SJCRH30 (cell line): ENCODE results near the gene SHMT1. TPM values are rescaled to one million over a fixed set of nuclear protein-coding genes. Genes with fewer than 3 reads are reported as not detected.
"Not testable (repeated sequence)": the region's sequence is repeated elsewhere in the genome, so short reads cannot be mapped to it uniquely, and the experiment has no call there.

Experiments used
- DNase-seq, 2 experiments: peaks; one replicate each; pipeline ENCODE4 v3.0.0-alpha.2; 2015 to 2020
- H3K27ac ChIP-seq: fragments of 250-450 bp; sonication (Bioruptor Pico); 2 replicates; pipeline ENCODE4 v1.5.1; 2020; ENCODE audit warnings: mild to moderate bottlenecking, moderate library complexity
- H3K27me3 ChIP-seq: fragments of 250-450 bp; sonication (Bioruptor Pico); 2 replicates; pipeline ENCODE4 v1.5.1; 2020; ENCODE audit warnings: mild to moderate bottlenecking, moderate library complexity
- H3K36me3 ChIP-seq: fragments of 250-450 bp; sonication (Bioruptor Pico); 2 replicates; pipeline ENCODE4 v1.5.1; 2020; ENCODE audit warnings: mild to moderate bottlenecking, moderate library complexity
- H3K4me1 ChIP-seq: fragments of 250-450 bp; sonication (Bioruptor Pico); 2 replicates; pipeline ENCODE4 v1.5.1; 2020; ENCODE audit warnings: mild to moderate bottlenecking, moderate library complexity
- H3K4me3 ChIP-seq: fragments of 250-450 bp; sonication (Bioruptor Pico); 2 replicates; pipeline ENCODE4 v1.5.1; 2020; ENCODE audit warnings: mild to moderate bottlenecking, moderate library complexity
- H3K9me3 ChIP-seq: fragments of 250-450 bp; sonication (Bioruptor Pico); replicated peaks from 2 replicates; pipeline ENCODE4 v1.5.1; 2020; ENCODE audit warnings: mild to moderate bottlenecking, moderate library complexity
- total RNA-seq: library from RNA; depleted of rRNA; stranded (reverse); fragments of >200 nt; shearing (Covaris generic); gene quantifications from 2 replicates; pipeline ENCODE4 v1.2.3, GENCODE V29; 2014

Gene SHMT1
- total RNA-seq, 1 experiment from 2014 or later = 92.6 TPM

DNA sequence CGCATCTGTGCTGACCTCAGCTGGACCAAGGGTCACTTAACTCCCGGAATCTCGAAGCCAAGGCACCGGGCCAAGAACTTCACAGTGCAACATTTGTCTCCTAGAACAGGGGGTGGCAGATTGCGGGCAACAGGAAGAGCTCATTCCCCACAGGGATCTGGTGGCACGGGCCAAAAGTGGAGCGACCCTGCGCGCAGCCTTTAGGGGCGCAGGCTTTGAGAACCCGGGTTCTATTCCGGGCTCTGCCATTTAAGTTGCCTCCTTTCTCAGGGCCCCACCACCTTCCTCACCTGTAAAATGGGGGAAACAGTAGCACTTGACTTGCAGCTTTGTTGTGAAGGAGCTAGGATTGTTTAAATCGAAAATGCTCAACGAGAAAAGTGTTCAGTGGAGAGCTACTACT is 651 bp downstream of the SHMT1 start:
- Histone ChIP-seq H3K4me1 (peaks cover 4% of the 10 kb centered on the region; the same call in 1 of the 2 replicates), H3K4me3 (peak overlapping the region; percentile 82), H3K27ac (peak overlapping the region; percentile 9; the same call in 1 of the 2 replicates), H3K9me3 (no peaks in the 10 kb centered on the region), H3K36me3 (peaks cover 16% of the 10 kb centered on the region), H3K27me3 (no peaks in the 10 kb centered on the region)
- DNase-seq = peak; percentile 89 to 91

DNA sequence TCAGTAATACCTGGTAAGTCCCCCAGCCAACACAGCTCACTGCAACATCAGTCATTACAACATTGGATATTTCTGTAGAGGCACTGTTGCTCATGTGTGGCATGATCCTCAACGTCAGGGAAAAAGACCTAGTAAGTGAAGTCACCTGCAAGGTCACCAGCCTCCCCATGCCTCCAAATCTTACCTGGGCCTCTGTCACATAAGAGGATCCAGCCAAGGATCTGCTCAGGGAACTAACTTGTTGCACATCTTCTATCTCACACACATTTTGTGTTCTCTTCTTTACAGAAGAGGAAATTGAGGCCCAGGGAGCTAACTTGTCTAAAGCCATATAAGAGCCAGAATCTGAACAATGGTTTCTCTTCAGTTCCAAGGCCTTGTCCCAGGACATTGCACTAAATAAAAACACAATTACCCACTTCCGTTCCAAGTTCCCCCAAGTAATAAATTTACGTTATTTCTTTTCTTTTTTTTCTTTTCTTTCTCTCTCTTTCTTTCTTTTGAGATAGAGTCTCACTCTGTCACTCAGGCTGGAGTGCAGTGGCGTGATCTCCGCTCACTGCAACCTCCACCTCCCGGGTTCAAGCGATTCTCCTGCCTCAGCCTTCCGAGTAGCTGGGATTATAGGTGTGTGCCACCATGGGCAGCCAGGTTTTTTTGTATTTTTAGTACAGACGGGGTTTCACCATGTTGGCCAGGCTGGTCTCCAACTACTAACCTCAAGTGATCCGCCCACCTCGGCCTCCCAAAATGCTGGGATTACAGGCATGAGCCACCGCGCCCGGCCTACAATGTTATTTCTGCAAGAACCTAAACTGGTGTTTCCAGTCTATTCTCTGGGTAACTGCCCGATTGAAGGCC is 1.3 kb downstream of the SHMT1 start:
- H3K27ac ChIP-seq = no peak overlapping the region
- H3K4me3 ChIP-seq = peak overlapping the region; percentile 82

DNA sequence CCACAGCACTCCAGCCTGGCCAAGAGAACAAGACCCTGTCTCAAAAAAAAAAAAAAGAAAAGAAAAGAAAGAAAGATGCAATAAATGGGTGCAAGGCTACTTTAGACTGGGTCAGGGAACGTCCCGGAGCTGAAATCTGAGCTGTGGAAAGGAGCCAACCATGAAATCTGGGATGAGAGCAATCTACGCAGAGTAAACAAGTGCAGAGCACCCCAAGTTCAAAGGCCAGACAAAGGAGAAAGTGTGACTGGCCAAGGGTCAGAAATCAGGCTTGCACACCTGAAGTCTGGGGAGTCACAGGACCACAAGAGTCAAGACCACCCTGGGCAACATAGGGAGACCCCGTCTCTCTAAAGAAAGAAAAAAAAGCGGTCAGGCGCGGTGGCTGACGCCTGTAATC is 2.8 kb downstream of the SHMT1 start:
- H3K36me3 ChIP-seq = peaks cover 29% of the 10 kb centered on the region
- H3K4me3 ChIP-seq = no peak overlapping the region
- peaks cover 4% of the 10 kb centered on the region; the same call in 1 of the 2 replicates for H3K4me1 ChIP-seq
- no peak for DNase-seq
- no peak overlapping the region for H3K27ac ChIP-seq
- H3K9me3 ChIP-seq = no peaks in the 10 kb centered on the region
- no peaks in the 10 kb centered on the region for H3K27me3 ChIP-seq

More for the DNA sequence above, 1.3 kb downstream of the SHMT1 start:
- Histone ChIP-seq H3K9me3 (no peaks in the 10 kb centered on the region), H3K27me3 (no peaks in the 10 kb centered on the region), H3K4me1 (peaks cover 4% of the 10 kb centered on the region; the same call in 1 of the 2 replicates), H3K36me3 (peaks cover 16% of the 10 kb centered on the region)
- no peak for DNase-seq

DNA sequence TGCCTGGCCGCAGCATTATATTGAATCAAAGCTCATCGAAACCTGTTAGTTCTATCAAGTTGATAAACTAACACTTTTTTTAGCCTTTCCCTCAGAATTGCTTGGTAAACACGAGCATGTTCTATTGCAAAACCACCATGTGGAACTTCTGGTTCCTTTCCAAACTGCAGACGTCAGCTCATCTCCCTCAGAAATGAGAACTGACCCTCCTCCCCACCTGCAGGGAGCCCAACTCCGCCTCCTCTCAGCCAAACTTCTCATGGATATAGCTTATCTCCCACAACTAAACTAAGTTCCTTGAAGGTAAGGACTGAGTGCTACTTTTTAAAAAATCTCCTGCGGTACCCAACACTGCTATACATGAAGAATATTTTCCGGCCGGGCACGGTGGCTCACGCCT is 6.7 kb downstream of the SHMT1 start:
- Histone ChIP-seq H3K4me1 (no peaks in the 10 kb centered on the region), H3K4me3 (no peak overlapping the region), H3K27me3 (no peaks in the 10 kb centered on the region), H3K9me3 (no peaks in the 10 kb centered on the region), H3K36me3 (peaks cover 64% of the 10 kb centered on the region), H3K27ac (no peak overlapping the region)
- DNase-seq = no peak

DNA sequence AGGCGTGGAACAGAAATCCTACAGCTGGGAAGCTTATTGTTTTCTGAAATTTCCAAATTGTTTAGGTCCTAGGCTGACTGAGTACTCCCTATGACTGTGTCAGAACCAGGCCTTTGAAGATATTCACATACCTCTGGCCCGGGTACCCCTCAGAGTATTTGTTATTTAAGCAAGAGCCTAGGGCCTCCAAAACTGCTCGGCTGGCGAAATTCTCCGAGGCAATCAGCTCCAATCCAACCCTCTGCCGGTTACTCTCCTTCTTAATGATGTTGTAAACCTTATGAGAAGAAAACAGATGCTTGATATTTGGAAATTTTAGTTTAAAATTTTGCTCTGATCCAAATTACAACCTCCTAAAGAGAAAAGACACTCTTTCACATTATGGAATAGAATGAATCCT is 9.8 kb downstream of the SHMT1 start:
- Histone ChIP-seq H3K4me1 (no peaks in the 10 kb centered on the region), H3K36me3 (peaks cover 80% of the 10 kb centered on the region)
- no peak for DNase-seq

DNA sequence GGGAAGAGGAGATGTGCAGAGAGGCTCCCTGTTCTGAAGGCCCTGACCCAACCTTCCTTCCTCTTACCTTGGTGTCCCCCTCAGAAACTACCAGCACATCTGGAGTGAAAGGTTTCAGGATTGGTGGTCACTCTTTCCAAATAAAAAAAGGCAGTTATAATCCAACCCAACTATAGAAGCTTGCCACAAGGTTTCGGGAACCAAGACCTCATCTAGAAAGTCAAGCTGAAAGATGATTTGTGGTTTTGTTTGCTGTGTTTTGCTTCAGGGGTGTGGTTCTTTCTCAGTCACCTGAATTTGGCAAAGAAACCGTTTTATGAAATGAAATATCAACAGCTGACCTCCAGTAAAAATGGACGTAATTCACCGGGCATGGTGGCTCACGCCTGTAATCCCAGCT is 19.3 kb downstream of the SHMT1 start:
- Histone ChIP-seq H3K27ac (no peak overlapping the region), H3K9me3 (no peaks in the 10 kb centered on the region), H3K4me1 (no peaks in the 10 kb centered on the region), H3K27me3 (no peaks in the 10 kb centered on the region), H3K4me3 (no peak overlapping the region), H3K36me3 (peaks cover 85% of the 10 kb centered on the region)
- no peak for DNase-seq

More for the DNA sequence above, 9.8 kb downstream of the SHMT1 start:
- Histone ChIP-seq H3K27me3 (no peaks in the 10 kb centered on the region), H3K9me3 (no peaks in the 10 kb centered on the region), H3K4me3 (no peak overlapping the region), H3K27ac (no peak overlapping the region)

DNA sequence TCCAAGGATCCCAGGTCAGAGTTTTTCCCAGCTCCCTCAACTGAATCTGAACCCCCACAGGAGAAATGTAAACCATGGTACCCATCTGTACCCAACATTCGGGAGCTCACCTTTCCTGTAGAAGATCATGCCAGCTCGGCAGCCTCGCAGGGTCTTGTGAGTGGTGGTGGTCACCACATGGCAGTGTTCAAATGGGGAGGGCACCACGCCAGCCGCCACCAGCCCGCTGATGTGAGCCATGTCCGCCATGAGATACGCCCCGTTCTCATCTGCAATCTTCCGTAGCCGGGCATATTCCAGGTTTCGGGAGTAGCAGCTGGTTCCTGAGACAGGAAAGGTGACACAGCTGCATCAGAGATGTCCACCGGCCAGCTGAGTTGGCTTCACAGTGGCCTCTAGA is 23.4 kb downstream of the SHMT1 start:
- Histone ChIP-seq H3K9me3 (no peaks in the 10 kb centered on the region), H3K4me3 (no peak overlapping the region), H3K27me3 (no peaks in the 10 kb centered on the region), H3K27ac (no peak overlapping the region), H3K4me1 (no peaks in the 10 kb centered on the region), H3K36me3 (peaks cover 81% of the 10 kb centered on the region)
- no peak for DNase-seq

DNA sequence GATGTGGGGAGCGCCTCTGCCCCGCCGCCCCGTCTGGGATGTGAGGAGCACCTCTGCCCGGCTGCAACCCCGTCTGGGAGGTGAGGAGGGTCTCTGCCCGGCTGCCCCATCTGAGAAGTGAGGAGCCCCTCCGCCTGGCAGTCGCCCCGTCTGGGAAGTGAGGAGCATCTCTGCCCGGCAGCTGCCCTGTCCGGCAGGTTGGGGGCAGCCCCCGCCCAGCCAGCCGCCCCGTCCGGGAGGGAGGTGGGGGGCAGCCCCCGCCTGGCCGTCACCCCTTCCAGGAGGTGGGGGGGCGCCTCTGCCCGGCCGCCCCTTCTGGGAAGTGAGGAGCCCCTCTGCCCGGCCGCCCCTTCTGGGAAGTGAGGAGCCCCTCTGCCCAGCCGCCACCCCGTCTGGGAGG is 25.2 kb downstream of the SHMT1 start:
- peaks cover 87% of the 10 kb centered on the region for H3K36me3 ChIP-seq
- not testable (repeated sequence) for H3K27ac ChIP-seq, H3K4me1 ChIP-seq, H3K27me3 ChIP-seq, H3K4me3 ChIP-seq, DNase-seq, H3K9me3 ChIP-seq

DNA sequence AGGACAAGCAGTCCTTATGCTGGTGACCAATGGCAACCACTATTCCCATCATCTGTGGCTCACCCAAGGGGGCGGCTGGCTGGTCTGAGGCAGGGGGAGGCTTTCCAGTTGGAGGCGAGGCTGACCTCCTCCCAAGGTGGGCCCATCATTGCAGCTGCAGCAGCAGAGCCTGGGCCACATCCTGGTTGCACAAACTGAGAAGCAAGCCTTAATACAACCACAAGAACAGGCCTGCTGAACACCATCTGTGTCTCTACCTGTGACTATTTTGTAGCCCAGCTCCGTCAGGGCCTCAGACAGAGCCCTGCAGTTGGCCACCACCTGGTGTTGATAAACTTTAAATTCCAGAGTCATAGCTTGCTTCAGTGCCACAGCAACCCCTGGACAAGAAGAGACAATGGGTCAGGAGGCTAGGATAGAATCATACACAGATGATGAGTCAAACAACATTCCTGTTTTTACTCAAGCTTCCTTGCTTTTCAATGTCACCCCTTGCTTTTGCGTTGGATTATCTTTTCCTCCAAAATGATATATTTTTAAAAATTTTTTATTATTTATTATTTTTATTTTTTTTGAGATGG is 30.4 kb downstream of the SHMT1 start:
- H3K36me3 ChIP-seq = peaks cover 63% of the 10 kb centered on the region
- H3K4me1 ChIP-seq = no peaks in the 10 kb centered on the region
- H3K4me3 ChIP-seq = no peak overlapping the region
- H3K9me3 ChIP-seq = no peaks in the 10 kb centered on the region
- no peak for DNase-seq
- H3K27ac ChIP-seq = no peak overlapping the region
- no peaks in the 10 kb centered on the region for H3K27me3 ChIP-seq

DNA sequence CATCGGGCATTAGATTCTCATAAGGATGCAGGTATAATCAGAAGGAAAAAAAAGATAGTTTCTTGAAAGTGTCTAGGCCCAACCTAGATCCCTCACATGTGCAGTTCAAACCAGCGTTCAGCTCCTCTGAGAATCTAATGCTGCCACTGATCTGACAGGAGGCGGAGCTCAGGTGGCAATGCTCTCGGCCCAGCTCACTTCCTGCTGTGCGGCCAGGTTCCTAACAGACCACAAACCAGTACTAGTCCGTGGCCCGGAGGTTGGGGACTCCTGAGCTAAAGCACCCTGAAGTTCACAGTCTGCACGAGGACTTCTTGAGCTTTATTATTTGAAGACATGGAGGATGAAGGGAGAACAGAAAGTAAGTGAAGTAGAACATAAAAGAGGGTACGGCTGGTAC is 31.5 kb downstream of the SHMT1 start:
- Histone ChIP-seq H3K36me3 (peaks cover 63% of the 10 kb centered on the region), H3K9me3 (no peaks in the 10 kb centered on the region), H3K27me3 (no peaks in the 10 kb centered on the region), H3K4me3 (no peak overlapping the region), H3K27ac (no peak overlapping the region), H3K4me1 (no peaks in the 10 kb centered on the region)
- DNase-seq = no peak

DNA sequence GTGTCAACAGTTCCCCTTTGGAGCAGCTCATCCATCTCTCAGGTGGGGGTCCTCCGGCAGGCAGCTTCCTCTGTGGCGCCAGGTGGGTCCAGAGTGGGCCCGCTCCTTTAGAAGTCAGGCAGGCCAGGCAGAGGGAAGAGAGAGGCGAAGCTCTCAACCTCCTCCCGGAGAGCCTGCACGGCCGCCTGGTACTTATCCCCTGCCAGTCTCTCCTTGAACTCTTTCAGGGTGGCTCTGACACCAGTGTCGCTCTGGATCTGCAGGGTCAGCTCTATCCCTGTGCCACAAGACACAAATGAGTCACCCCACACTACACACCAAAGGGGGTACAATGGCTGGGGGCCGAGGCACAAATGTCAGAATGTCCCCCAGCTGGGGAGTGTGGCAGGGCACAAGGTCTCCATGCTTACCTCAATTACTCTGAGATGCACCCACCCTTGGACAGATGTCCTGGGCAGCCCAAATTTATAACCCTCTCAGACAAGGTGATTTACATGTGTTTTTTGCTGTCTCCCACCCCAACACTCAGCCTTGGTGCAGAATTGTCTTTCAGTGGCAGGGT is 34.6 kb downstream of the SHMT1 start:
- Histone ChIP-seq H3K4me3 (no peak overlapping the region), H3K27ac (no peak overlapping the region), H3K4me1 (no peaks in the 10 kb centered on the region), H3K9me3 (no peaks in the 10 kb centered on the region), H3K36me3 (peaks cover 63% of the 10 kb centered on the region), H3K27me3 (no peaks in the 10 kb centered on the region)
- DNase-seq = no peak

DNA sequence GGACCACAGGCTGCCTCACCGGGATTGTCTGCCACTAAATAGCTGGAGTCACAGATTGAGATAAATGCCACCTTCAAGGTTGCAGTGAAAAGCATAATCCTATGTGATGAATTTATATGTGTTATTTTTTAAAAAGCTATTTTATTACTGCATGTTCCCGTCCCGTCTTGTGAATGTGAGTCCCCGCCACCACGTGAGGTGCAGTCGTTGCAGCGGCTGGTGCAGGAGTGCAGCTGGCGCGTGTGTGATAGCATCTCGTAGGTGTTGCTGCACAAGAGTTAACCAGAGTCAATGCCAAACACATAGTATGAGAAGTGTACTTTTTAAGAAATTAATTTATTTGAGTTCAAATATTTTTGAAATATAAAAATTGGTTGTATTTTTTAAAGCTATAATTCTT is 35.8 kb downstream of the SHMT1 start:
- Histone ChIP-seq H3K27ac (no peak overlapping the region), H3K9me3 (no peaks in the 10 kb centered on the region), H3K36me3 (peaks cover 63% of the 10 kb centered on the region), H3K4me3 (no peak overlapping the region), H3K4me1 (no peaks in the 10 kb centered on the region), H3K27me3 (no peaks in the 10 kb centered on the region)
- DNase-seq = no peak

DNA sequence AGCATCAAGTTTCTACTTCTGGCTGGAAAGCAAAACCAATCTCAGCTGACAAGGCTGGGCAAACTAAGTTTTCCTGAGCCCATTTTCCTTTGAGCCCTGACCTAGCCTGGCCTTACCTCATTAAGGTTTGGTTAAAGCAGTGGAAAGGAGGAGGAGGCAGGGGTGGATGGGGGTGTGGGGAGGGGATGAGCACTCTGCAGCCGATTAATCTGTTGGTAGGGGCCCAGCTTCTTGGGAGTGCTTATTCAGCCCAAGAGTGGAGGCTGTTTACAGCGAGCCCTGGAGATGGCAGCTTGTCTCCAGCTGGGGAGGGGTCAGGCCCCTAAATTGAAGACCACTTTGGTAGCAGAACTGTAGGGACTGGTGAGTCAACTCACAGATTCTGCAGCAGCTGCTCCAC is 36.3 kb downstream of the SHMT1 start:
- peaks cover 65% of the 10 kb centered on the region for H3K36me3 ChIP-seq
- H3K27ac ChIP-seq = no peak overlapping the region

DNA sequence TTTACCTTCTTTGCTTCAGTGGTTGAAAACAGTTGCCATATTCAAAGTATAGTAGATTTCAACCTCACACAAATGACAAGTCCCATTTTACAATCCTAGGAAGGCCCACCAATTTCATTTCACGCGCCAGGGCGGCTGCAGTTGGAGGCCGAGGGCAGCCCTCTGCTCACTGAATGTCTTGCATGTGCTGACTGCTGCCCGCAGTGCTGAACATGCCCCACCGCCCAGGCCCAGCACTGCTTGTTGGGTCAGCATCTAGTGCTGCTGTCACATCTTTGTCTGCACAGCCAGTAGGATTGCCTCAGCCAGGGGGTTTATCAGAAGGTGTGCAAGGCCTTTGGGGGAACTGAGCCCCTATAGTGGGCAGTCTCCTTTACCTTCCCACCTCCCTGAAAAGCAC is 36.8 kb downstream of the SHMT1 start:
- H3K4me3 ChIP-seq = no peak overlapping the region
- H3K27ac ChIP-seq = no peak overlapping the region
- H3K9me3 ChIP-seq = no peaks in the 10 kb centered on the region
- DNase-seq = no peak
- H3K36me3 ChIP-seq = peaks cover 61% of the 10 kb centered on the region
- no peaks in the 10 kb centered on the region for H3K4me1 ChIP-seq
- no peaks in the 10 kb centered on the region for H3K27me3 ChIP-seq

More for the DNA sequence above, 36.3 kb downstream of the SHMT1 start:
- no peak overlapping the region for H3K4me3 ChIP-seq
- no peaks in the 10 kb centered on the region for H3K27me3 ChIP-seq
- no peaks in the 10 kb centered on the region for H3K4me1 ChIP-seq
- no peak for DNase-seq
- H3K9me3 ChIP-seq = no peaks in the 10 kb centered on the region

DNA sequence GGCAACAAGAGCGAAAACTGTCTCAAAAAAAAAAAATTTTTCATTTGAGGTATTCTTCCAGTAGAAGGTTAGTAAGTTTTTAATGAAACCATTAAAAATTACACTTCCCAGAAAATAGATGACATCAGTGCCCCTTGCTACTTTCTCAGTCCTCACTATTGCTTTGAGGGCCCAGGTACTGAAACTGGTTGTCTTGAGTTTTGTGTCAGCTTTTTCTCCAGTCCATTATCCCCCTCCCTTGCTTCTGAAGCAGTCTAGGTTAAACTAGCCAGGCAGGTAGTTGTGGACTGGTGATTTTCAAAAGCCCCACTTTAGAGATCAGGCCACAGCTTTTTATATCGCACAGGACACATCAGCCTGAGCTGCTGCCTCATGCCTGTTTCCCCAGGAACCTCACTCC is 37.3 kb downstream of the SHMT1 start:
- Histone ChIP-seq H3K4me1 (no peaks in the 10 kb centered on the region), H3K27me3 (no peaks in the 10 kb centered on the region), H3K9me3 (no peaks in the 10 kb centered on the region), H3K27ac (no peak overlapping the region), H3K36me3 (peaks cover 60% of the 10 kb centered on the region), H3K4me3 (no peak overlapping the region)
- DNase-seq = no peak
